ENCODE results near the gene PALMD.
A peak's percentile ranks its signal among the peaks of the same experiment; 100 is the strongest.

Gene PALMD

GRCh38 chr1:99662539-99663080 lies 16.7 kb downstream of the PALMD start:
- no peak for DNase-seq

- no peak for DNase-seq
Observed at GRCh38 chr1:99663501-99663900, 17.6 kb downstream of the PALMD start.

DNA sequence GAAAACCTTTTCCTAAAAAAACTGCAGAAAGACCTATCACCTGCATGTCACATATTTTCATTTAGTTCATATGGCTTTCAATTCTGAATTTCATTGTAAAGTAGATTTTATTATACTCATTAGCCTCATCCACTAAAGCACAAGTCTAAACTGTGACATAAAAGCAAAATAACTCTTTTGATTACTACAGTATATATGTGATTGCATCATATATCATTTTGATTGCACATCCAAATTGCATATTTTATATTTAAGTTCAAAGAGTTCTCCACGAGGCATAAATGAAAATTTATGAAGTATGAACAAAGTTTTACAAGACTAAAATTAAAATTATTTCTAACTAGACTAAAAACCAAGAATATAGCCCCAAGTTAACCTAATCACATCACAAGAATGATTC lies 19.3 kb downstream of the PALMD start:
- DNase-seq: no peak

DNA sequence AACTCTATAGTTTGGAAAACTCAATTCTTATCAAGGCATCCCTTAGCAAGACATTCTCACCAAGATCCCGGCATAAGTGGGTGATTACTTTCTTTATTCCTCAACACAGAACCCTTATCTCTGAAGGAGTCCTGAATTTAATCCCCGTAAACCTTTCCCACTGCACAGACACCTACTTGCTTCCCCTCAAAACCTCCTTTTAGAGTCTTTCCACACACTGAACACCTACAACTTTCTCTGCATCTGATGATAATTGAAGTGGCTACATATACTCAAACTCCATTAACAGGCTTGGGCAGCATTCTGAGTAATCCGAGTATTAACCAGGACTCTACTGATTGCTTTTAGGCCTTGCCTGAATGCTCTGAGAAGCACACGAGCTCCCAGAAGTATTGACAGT lies 23.5 kb downstream of the PALMD start:
- DNase-seq: no peak

- no peak for DNase-seq
Observed at GRCh38 chr1:99669821-99670220, 23.9 kb downstream of the PALMD start.

DNA sequence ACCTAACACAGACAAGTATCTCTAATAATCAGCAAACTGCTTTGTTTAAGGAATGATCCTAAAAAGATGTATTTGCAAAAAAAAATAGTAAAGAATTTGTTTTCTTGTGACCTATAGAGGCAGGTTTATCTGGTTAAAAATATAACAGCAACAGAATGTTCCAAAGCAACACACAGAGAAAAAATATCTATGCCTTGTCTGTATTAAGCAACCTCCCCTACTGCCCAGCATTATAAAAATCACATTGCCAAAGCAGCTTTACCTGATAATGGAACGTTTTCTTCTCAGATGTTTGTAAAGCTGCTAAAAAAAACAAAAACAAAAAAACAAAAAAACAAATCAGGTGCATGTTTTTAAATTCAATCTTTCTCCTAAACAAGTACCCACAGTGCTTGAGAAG lies 24.7 kb downstream of the PALMD start:
- DNase-seq: no peak

DNA sequence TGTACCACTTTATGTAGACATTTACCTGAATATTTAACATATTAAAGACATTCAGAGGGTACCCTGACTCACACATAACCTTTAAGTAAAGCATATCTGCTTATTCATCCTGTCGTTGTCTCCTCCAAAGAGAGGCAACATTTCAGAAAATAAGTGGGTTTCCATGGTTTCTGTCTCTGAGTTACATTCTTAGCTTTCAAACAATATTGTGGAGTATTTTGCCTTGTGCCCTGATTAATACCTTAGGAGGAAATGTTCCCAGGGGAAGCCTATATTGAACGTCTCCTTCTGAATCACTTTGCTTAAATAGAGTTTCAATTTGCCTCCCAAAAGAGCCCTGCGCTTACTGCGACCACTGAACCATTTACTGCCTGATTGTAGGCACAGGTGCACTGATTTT lies 26.1 kb downstream of the PALMD start:
- no peak for DNase-seq

DNA sequence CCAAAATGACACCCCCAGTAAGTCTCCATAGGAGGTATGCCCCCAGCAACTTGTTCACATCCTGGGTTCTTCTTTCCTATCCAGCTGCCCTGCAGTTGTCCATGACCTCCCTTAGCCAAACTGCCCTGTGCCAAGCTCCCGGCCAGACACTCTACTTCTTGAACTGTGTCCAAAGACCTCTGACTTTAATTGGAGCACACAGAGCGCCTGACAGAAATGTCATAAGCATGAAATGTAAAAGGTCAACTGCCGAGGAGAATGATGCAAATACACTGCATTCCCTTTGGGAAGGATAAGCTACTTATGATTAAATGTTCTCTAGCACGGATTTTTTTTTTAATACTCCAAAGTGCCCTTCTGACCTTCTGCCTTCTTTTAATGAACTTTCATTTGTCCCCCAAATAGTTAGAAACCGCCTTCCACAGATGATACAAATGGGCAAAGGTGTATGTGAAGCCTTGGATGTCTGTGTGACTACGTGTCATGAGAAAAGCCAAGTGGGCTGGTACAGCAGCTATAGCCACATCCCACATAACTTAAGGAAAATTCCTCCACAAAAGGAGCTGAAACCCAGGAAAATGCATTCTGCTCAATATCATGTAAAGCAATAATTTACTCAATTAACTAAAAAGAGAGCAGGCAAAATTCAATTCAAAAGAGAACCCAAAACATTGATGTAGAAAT lies 26.8 kb downstream of the PALMD start:
- DNase-seq: no peak

DNA sequence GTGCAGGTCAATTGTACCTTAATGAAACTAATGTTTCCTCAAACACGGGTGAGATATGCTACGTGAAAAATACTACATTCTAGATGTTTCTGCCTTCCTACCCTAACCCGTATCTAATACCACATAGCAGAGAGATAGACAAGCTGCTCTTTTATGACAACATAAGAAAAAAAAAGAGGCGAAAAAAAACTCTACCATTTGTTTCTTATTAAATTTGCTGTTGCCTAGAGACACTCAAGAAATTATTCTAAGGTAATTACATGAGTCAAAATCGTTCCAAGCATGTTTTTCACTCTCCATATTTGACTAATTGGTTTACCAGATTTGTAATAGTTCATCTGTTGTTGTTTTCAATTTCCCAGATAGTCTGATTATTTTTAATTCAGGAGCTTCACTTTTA lies 27.4 kb downstream of the PALMD start:
- peak; percentile 46 for DNase-seq

DNA sequence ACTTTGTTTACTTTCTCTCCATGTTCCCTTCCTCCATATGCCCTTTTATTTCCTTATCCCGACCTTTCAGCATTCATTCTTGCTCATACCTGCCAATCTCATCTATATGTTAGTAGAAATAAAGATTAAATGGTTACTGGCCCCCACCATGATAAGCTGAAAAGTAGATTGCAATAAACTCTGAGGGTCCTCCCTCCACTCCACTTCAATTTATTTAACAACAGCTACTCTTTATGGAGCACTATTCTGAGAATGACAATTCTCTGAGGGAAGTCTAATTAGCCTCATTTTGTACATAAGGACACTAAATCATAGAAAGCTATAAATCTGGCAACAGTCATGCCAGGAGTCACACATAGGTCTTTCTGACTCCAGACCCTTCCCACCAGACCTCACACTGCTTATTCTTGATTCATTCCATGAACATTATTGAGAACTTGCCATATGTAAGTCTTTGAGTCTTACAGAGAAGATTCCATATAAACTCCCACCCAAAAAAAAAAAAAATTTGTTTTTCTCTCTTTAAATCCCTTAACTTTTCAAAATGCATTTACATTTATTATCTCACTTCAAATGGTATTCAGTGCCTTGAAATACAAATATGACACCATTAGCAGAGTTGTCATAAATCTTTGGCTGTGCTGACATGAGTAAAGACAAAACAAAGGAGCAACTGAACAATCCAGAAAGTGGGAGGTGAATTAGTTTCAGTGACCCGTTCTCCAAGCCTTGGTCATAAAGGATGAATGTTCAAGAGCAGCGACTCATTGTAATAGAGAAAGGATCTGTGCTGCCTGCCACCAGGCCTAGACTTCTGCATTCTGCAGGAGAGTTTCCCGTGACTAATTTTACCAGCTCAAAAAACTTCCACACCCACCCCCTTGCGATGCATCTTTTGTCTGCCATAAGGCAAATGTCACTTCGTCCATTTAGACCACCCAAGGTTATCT lies 28.5 kb downstream of the PALMD start:
- peak; percentile 65 for DNase-seq

DNA sequence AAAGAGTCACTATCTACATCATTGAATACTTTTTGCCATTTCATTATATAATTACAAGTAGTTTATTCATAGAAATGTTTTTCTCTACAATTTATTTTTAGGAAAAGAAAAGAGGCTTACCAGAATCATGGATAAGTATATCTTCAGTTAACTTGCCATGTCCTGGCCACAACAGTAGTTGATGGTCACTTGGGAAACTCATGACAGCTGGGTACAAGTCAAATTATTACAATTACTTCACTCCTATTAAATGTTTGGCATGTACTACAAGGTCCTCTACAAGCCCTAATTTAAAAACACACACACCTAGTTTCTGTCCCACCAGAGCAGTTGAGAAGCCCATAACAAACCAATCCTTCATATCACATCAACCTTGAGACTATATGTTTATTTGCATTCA lies 29.4 kb downstream of the PALMD start:
- peak; percentile 62 for DNase-seq

GRCh38 chr1:99675994-99676393 lies 30.1 kb downstream of the PALMD start:
- no peak for DNase-seq

GRCh38 chr1:99676876-99677275 lies 31.0 kb downstream of the PALMD start:
- DNase-seq: peak; percentile 14

DNA sequence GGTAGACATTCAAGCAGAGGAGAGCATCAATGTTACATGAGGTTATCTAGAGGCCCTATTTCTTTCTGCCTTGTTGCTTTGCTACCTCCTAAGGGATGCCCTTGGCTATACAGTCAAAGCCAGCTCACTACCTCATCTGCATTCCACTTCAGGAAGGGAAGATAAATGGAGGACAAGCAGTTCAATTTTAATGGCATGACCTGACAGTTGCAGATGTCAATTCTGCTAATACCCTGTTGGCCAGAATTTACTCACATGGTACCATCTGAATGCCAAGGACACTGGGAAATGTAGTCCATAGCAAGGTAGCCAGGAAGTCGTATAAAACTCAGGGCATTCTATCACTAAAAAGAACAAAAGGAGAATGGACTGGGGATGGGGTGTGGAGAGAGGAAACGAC lies 31.5 kb downstream of the PALMD start:
- DNase-seq: no peak

- no peak for DNase-seq
Observed at GRCh38 chr1:99680270-99680669, 34.4 kb downstream of the PALMD start.

- DNase-seq: no peak
Observed at GRCh38 chr1:99681583-99681982, 35.7 kb downstream of the PALMD start.

GRCh38 chr1:99682291-99682751 lies 36.4 kb downstream of the PALMD start:
- DNase-seq: no peak

- peak; percentile 94 for DNase-seq
Observed at GRCh38 chr1:99685516-99686180, 39.7 kb downstream of the PALMD start.

GRCh38 chr1:99691175-99691574 lies 45.3 kb downstream of the PALMD start:
- no peak for DNase-seq

DNA sequence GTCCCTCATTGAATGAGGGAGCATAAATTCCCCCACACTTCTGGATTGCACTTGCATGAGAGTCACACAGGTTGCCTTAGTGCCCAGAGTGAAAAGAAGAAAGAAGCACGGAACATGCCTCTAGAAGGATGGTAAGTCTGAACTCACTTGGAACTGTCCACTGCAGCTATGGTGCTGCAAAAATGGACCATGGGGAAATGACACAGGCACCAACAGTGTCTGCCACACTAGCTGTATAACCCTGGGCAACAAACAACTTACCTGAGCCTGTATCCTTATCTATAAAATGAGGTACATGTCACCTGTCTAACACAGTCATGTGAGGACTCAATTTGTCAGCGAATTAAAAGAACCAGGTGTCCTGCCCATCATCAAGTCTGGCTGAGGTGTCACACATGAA lies 50.7 kb downstream of the PALMD start:
- DNase-seq: no peak

DNA sequence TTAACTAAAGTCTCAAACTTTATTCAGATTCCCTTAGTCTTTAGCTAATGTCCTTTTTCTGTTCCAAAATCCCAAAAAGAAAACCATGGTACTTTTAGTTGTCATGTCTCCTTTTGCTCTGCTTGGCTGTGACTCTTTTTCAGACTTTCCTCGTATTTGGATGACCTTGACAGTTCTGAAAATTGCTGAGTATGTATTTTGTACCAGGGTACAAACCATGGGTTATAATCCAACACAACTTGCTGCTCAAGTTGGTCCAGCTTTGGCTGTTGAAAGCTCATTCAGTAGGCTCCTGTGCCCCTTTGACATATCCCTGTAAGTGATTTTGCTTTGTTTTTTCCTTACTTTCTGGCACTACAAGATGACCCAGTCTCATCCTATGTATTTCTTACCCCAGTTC lies 51.7 kb downstream of the PALMD start:
- no peak for DNase-seq

- DNase-seq: no peak
Observed at GRCh38 chr1:99700020-99700419, 54.1 kb downstream of the PALMD start.

- DNase-seq: no peak
Observed at GRCh38 chr1:99702221-99702620, 56.3 kb downstream of the PALMD start.

Data from NCI-H1694 treated with DMSO at 0.1 percent for 48 hours (cell line).